ENCODE results near the gene POLR2F.

DNA sequence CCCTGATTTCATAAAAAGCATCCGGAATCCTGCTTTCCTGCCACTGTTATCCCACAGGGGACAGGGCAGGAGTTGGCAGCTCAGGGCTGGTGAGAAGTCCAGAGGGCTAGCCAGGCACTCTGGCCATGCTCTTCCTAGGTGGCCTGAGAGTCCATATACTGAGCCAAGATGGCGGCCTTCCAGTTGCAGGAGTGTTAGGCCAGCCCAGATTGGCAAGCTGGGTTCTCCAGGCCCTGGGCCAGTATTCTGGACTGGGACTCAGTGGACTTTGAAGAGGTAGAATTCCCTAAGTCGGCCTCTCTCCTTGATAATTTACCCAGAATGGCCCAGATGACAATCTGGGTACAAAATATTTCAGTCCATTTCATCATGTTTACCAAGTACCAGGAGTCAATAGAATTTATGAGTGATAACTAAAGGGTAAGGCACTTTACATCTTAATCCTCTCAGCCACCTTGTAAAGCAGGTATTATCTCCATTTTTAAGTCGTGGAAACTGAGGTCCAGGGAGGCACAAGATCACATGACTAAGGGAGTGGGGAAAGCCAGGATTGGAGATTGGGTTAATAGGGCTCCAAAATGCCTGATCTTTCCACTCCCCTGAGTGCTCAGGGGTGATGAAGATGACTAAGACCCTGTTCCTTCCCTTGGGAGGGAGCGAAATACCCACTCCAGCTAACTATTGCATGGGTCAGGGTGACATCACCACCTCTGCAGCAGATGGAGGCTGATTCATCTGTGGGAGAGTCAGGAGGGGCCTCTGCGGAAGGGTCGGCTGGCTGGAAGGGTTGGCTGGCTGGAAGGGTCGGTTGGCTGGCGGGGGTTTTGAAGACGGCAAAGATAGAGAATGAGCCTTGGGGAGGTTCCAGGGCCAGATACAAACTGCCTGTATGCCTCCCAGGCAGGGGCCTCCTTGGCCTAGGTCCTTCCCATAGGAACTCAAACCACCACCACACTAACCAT lies 48.6 kb upstream of the POLR2F start:
- no peak for TF ChIP-seq POLR2A (IDR thresholded peaks at IDR 0.05)
- TF ChIP-seq, protein P1, sequence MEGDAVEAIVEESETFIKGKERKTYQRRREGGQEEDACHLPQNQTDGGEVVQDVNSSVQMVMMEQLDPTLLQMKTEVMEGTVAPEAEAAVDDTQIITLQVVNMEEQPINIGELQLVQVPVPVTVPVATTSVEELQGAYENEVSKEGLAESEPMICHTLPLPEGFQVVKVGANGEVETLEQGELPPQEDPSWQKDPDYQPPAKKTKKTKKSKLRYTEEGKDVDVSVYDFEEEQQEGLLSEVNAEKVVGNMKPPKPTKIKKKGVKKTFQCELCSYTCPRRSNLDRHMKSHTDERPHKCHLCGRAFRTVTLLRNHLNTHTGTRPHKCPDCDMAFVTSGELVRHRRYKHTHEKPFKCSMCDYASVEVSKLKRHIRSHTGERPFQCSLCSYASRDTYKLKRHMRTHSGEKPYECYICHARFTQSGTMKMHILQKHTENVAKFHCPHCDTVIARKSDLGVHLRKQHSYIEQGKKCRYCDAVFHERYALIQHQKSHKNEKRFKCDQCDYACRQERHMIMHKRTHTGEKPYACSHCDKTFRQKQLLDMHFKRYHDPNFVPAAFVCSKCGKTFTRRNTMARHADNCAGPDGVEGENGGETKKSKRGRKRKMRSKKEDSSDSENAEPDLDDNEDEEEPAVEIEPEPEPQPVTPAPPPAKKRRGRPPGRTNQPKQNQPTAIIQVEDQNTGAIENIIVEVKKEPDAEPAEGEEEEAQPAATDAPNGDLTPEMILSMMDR (IDR thresholded peaks at IDR 0.05): no peak

Data from lower leg skin (tissue), 3 donors.